Measurements from ENCODE around the gene SPG11.

SPG11 gene

GRCh38 chr15:44647637-44648036 lies 15.8 kb downstream of the SPG11 start:
- Histone ChIP-seq H3K9me3 (ENCODE audit: insufficient read depth, low read length, severe bottlenecking) (no peaks in the 10 kb centered on the region), H4K20me1 (ENCODE audit: insufficient read depth, low read length) (0 out of 2 replicates have a peak, but pooled peaks cover 3% of the 10 kb centered on the region), H2AFZ (ENCODE audit: low read depth, low read length) (no peak overlapping the region), H3K4me1 (ENCODE audit: insufficient read depth, low read length) (no peaks in the 10 kb centered on the region), H3K4me3 (ENCODE audit: low read depth in 1 of 2, low read length in 2 of 2) (no peak overlapping the region), H3K9ac (ENCODE audit: low read depth, low read length) (no peak overlapping the region), H3K36me3 (ENCODE audit: insufficient read depth, low read length) (peaks cover 54% of the 10 kb centered on the region), H3K4me2 (ENCODE audit: insufficient read depth, low read length) (no peak overlapping the region), H3K27ac (ENCODE audit: low read length) (no peak overlapping the region), H3K27me3 (ENCODE audit: insufficient read depth, low read length, poor library complexity) (no peaks in the 10 kb centered on the region), H3K79me2 (ENCODE audit: insufficient read depth, low read length) (peaks cover 27% of the 10 kb centered on the region; the same call in 1 of the 2 replicates)
- TF ChIP-seq EZH2 (IDR thresholded peaks at IDR 0.05; ENCODE audit: borderline replicate concordance, low read depth, low read length, severe bottlenecking) (no peak), CTCF (IDR thresholded peaks at IDR 0.05; ENCODE audit: borderline replicate concordance, extremely low read depth, low read length, poor library complexity, severe bottlenecking) (no peak)
- no peak for DNase-seq
- no peak for ATAC-seq (ENCODE audit: insufficient read depth, low read depth)

- Histone ChIP-seq H3K9ac (ENCODE audit: low read depth, low read length) (no peak overlapping the region), H3K79me2 (ENCODE audit: insufficient read depth, low read length) (peaks cover 29% of the 10 kb centered on the region; the same call in 1 of the 2 replicates), H3K9me3 (ENCODE audit: insufficient read depth, low read length, severe bottlenecking) (no peaks in the 10 kb centered on the region), H3K4me3 (ENCODE audit: low read depth in 1 of 2, low read length in 2 of 2) (no peak overlapping the region), H3K4me2 (ENCODE audit: insufficient read depth, low read length) (no peak overlapping the region), H4K20me1 (ENCODE audit: insufficient read depth, low read length) (0 out of 2 replicates have a peak, but pooled peaks cover 3% of the 10 kb centered on the region), H3K27ac (ENCODE audit: low read length) (no peak overlapping the region), H3K27me3 (ENCODE audit: insufficient read depth, low read length, poor library complexity) (no peaks in the 10 kb centered on the region), H3K4me1 (ENCODE audit: insufficient read depth, low read length) (no peaks in the 10 kb centered on the region), H3K36me3 (ENCODE audit: insufficient read depth, low read length) (peaks cover 50% of the 10 kb centered on the region), H2AFZ (ENCODE audit: low read depth, low read length) (no peak overlapping the region)
- TF ChIP-seq EZH2 (IDR thresholded peaks at IDR 0.05; ENCODE audit: borderline replicate concordance, low read depth, low read length, severe bottlenecking) (no peak), CTCF (IDR thresholded peaks at IDR 0.05; ENCODE audit: borderline replicate concordance, extremely low read depth, low read length, poor library complexity, severe bottlenecking) (no peak)
- ATAC-seq (ENCODE audit: insufficient read depth, low read depth) = no peak
- DNase-seq = no peak
These were observed 16.4 kb downstream of the SPG11 start for GRCh38 chr15:44647036-44647435.

GRCh38 chr15:44646460-44646859 lies 17.0 kb downstream of the SPG11 start:
- Histone ChIP-seq H3K9me3 (ENCODE audit: insufficient read depth, low read length, severe bottlenecking) (no peaks in the 10 kb centered on the region), H3K36me3 (ENCODE audit: insufficient read depth, low read length) (peaks cover 46% of the 10 kb centered on the region), H3K4me2 (ENCODE audit: insufficient read depth, low read length) (no peak overlapping the region), H3K79me2 (ENCODE audit: insufficient read depth, low read length) (peaks cover 34% of the 10 kb centered on the region; the same call in 1 of the 2 replicates), H4K20me1 (ENCODE audit: insufficient read depth, low read length) (0 out of 2 replicates have a peak, but pooled peaks cover 3% of the 10 kb centered on the region), H3K4me3 (ENCODE audit: low read depth in 1 of 2, low read length in 2 of 2) (no peak overlapping the region), H2AFZ (ENCODE audit: low read depth, low read length) (no peak overlapping the region), H3K9ac (ENCODE audit: low read depth, low read length) (no peak overlapping the region), H3K27ac (ENCODE audit: low read length) (no peak overlapping the region), H3K4me1 (ENCODE audit: insufficient read depth, low read length) (no peaks in the 10 kb centered on the region), H3K27me3 (ENCODE audit: insufficient read depth, low read length, poor library complexity) (no peaks in the 10 kb centered on the region)
- DNase-seq (no peak), ATAC-seq (ENCODE audit: insufficient read depth, low read depth) (no peak)
- TF ChIP-seq EZH2 (IDR thresholded peaks at IDR 0.05; ENCODE audit: borderline replicate concordance, low read depth, low read length, severe bottlenecking) = no peak
- TF ChIP-seq CTCF (IDR thresholded peaks at IDR 0.05; ENCODE audit: borderline replicate concordance, extremely low read depth, low read length, poor library complexity, severe bottlenecking) = no peak
